ENCODE measurements around the gene WDR6.

GRCh38 chr3:49054344-49054862, 47.2 kb downstream of the WDR6 start:
- TF ChIP-seq CTCF (IDR thresholded peaks at IDR 0.05), result no peak
- no peak for TF ChIP-seq POLR2A (IDR thresholded peaks at IDR 0.05)

All from body of pancreas (tissue), 4 donors.